ENCODE measurements around the gene CCDC102B. TPM values are rescaled to one million over a fixed set of nuclear protein-coding genes. Genes with fewer than 3 reads are reported as not detected.
A peak's percentile ranks its signal among the peaks of the same experiment; 100 is the strongest.
"Not testable (repeated sequence)": the region's sequence is repeated elsewhere in the genome, so short reads cannot be mapped to it uniquely, and the experiment has no call there.

The CCDC102B gene
- total RNA-seq, 1 experiment from 2014 or later, result 0.19 TPM

- DNase-seq (ENCODE audit: low read depth), result no peak
Observed at GRCh38 chr18:68826121-68826520, 28.2 kb downstream of the CCDC102B start.

- no peak for DNase-seq (ENCODE audit: low read depth)
Observed at GRCh38 chr18:68830256-68831045, 32.6 kb downstream of the CCDC102B start.

- no peak for DNase-seq (ENCODE audit: low read depth)
Observed at GRCh38 chr18:68833756-68834155, 35.9 kb downstream of the CCDC102B start.

GRCh38 chr18:68837665-68838451, 40.0 kb downstream of the CCDC102B start:
- DNase-seq (ENCODE audit: low read depth), result no peak

GRCh38 chr18:68839701-68840100, 41.8 kb downstream of the CCDC102B start:
- DNase-seq (ENCODE audit: low read depth), result no peak

GRCh38 chr18:68840554-68841263, 42.8 kb downstream of the CCDC102B start:
- peak; percentile 88 for DNase-seq (ENCODE audit: low read depth)

- no peak for DNase-seq (ENCODE audit: low read depth)
Observed at GRCh38 chr18:68841301-68841700, 43.4 kb downstream of the CCDC102B start.

- no peak for DNase-seq (ENCODE audit: low read depth)
Observed at GRCh38 chr18:68842951-68843350, 45.1 kb downstream of the CCDC102B start.

- no peak for DNase-seq (ENCODE audit: low read depth)
Observed at GRCh38 chr18:68843473-68844089, 45.7 kb downstream of the CCDC102B start.

GRCh38 chr18:68847219-68847837, 49.4 kb downstream of the CCDC102B start:
- peak; percentile 12 for DNase-seq (ENCODE audit: low read depth)

- DNase-seq (ENCODE audit: low read depth), result no peak
Observed at GRCh38 chr18:68848242-68848641, 50.4 kb downstream of the CCDC102B start.

- no peak for DNase-seq (ENCODE audit: low read depth)
Observed at GRCh38 chr18:68854786-68855391, 57.0 kb downstream of the CCDC102B start.

GRCh38 chr18:68855491-68855890, 57.6 kb downstream of the CCDC102B start:
- no peak for DNase-seq (ENCODE audit: low read depth)

GRCh38 chr18:68861365-68861764, 63.5 kb downstream of the CCDC102B start:
- DNase-seq (ENCODE audit: low read depth), result no peak

- no peak for DNase-seq (ENCODE audit: low read depth)
Observed at GRCh38 chr18:68865021-68865420, 67.1 kb downstream of the CCDC102B start.

- no peak for DNase-seq (ENCODE audit: low read depth)
Observed at GRCh38 chr18:68865503-68865902, 67.6 kb downstream of the CCDC102B start.

- DNase-seq (ENCODE audit: low read depth), result no peak
Observed at GRCh38 chr18:68873003-68873402, 75.1 kb downstream of the CCDC102B start.

- DNase-seq (ENCODE audit: low read depth), result no peak
Observed at GRCh38 chr18:68874361-68874760, 76.5 kb downstream of the CCDC102B start.

GRCh38 chr18:68879947-68880346, 82.1 kb downstream of the CCDC102B start:
- not testable (repeated sequence) for DNase-seq (ENCODE audit: low read depth)

- DNase-seq (ENCODE audit: low read depth), result no peak
Observed at GRCh38 chr18:68887410-68887809, 89.5 kb downstream of the CCDC102B start.

- no peak for DNase-seq (ENCODE audit: low read depth)
Observed at GRCh38 chr18:68893354-68893753, 95.5 kb downstream of the CCDC102B start.

All from HT1080 (cell line).